Nephron progenitor cell (in vitro differentiated cells): ENCODE results near the gene MSH5.
A peak's percentile ranks its signal among the peaks of the same experiment; 100 is the strongest.

Source experiments
- DNase-seq: peaks from one replicate; pipeline ENCODE4 v3.0.0; 2021
- H3K27ac Mint-ChIP-seq: 2 replicates; pipeline ENCODE4 v1.8.0; 2021; ENCODE audit warnings: mild to moderate bottlenecking, moderate library complexity, mixed read lengths
- H3K27me3 Mint-ChIP-seq: 2 replicates; pipeline ENCODE4 v1.8.0; 2021; ENCODE audit warnings: mild to moderate bottlenecking, low read depth, mixed read lengths; ENCODE audit not compliant: poor library complexity
- H3K36me3 Mint-ChIP-seq: 2 replicates; pipeline ENCODE4 v1.8.0; 2021; ENCODE audit warnings: low read depth, mixed read lengths
- H3K4me1 Mint-ChIP-seq: 2 replicates; pipeline ENCODE4 v1.8.0; 2021; ENCODE audit warnings: mixed read lengths
- H3K4me3 Mint-ChIP-seq: 2 replicates; pipeline ENCODE4 v1.8.0; 2021; ENCODE audit warnings: mild to moderate bottlenecking, moderate library complexity, mixed read lengths
- H3K9me3 Mint-ChIP-seq: 2 replicates; pipeline ENCODE4 v1.8.0; 2021; ENCODE audit warnings: mild to moderate bottlenecking, moderate library complexity, mixed read lengths
- CTCF ChIP-seq: fragments of 200-600 bp; sonication (generic); IDR thresholded peaks from 2 replicates; pipeline ENCODE4 v1.5.0; 2021; ENCODE audit warnings: antibody characterized with exemption

MSH5 gene

GRCh38 chr6:31778193-31778592, 38.4 kb downstream of the MSH5 start:
- H3K4me1 Mint-ChIP-seq = peaks cover 27% of the 10 kb centered on the region
- no peaks in the 10 kb centered on the region for H3K27me3 Mint-ChIP-seq
- H3K36me3 Mint-ChIP-seq = peaks cover 11% of the 10 kb centered on the region
- no peak overlapping the region for H3K4me3 Mint-ChIP-seq
- H3K9me3 Mint-ChIP-seq = no peaks in the 10 kb centered on the region
- DNase-seq = no peak
- TF ChIP-seq CTCF = no peak
- no peak overlapping the region for H3K27ac Mint-ChIP-seq

DNA sequence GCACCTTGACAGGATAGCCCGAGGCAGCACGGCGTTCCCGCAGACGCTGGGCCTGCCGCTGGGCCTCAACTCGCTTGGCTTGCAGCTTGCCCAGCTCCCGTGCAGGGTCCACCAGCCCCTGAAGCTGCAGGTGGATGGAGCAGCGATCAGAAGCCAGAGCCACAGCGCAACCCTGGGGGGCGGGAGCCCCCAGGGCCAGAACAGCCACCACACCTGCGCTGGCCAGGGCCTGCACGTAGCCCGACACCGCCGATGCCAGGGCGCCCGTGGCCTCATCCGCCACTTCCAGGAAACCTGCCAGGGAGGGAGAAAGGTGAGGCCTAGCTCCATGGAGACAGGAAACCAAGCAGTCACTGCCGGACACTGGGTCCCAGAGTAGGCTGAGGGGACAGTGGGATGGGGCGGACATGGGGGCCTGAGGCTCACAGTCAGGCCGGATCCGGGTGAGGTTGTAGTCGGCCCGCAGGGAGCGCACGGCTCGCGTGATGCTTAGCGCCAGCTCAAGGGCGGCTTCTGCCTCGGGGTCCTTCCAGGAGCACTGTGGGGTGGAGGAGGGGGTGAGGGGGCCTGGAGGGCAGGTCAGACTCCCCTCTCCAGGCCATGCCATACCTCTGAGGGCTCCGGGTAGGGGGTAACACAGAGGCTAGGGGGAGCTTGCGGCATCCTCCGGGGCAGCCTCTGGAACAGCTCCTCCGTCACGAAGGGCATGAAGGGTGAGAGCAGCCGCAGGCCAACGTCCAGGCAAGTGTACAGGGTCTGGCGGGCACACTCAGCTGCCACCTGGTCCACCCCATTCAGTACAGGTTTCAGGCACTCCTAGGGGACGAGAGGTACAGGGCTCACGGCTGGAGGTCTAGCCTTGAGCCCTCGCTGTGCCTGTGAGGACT, 39.4 kb downstream of the MSH5 start:
- no peaks in the 10 kb centered on the region for H3K9me3 Mint-ChIP-seq
- H3K36me3 Mint-ChIP-seq = peaks cover 15% of the 10 kb centered on the region
- peaks cover 27% of the 10 kb centered on the region for H3K4me1 Mint-ChIP-seq
- H3K27ac Mint-ChIP-seq = no peak overlapping the region
- no peak overlapping the region for H3K4me3 Mint-ChIP-seq
- no peak for DNase-seq
- H3K27me3 Mint-ChIP-seq = no peaks in the 10 kb centered on the region
- TF ChIP-seq CTCF = no peak

- Mint-ChIP-seq H3K27ac (no peak overlapping the region), H3K9me3 (no peaks in the 10 kb centered on the region), H3K4me1 (peaks cover 27% of the 10 kb centered on the region), H3K4me3 (no peak overlapping the region), H3K36me3 (peaks cover 21% of the 10 kb centered on the region), H3K27me3 (no peaks in the 10 kb centered on the region)
- DNase-seq = no peak
- no peak for TF ChIP-seq CTCF
Observed at GRCh38 chr6:31779908-31780307, 40.1 kb downstream of the MSH5 start.

DNA sequence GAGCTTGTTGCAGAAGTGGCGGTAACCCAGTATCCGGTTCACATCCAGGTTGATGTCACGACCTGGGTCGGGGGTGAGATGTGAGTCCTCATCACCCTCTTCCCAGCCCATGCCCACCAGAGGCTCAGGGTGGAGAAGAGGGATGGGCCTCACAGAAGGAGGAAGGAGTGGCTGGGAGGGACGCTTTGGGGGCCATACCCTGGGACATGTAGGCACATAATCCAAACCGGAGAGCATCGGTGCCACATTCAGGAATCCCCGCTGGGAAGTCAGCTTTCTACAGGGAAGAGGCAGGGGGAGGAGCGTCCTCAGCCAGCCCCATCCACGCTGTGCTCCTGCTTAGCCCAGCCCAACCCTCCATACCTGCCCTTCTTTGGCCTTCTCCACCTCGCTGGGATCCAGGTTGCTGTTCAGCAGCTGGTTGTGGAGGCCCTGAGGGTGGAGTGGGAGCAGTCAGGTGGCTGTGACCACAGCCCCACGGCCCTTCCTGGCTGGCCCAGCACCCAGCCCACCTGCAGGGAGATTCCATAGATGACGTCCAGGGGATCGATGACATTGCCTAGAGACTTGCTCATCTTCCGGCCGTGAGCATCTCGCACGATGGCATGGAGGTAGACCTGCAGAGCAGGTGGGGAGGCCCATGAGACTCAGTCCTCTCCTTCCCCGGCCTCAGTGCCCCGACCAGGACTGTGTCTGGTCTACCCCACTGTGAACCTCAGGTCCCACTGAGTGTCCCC, 40.9 kb downstream of the MSH5 start:
- H3K27ac Mint-ChIP-seq = peak overlapping the region; percentile 68
- H3K27me3 Mint-ChIP-seq = no peaks in the 10 kb centered on the region
- H3K4me1 Mint-ChIP-seq = peaks cover 21% of the 10 kb centered on the region
- H3K9me3 Mint-ChIP-seq = no peaks in the 10 kb centered on the region
- no peak for TF ChIP-seq CTCF
- no peak overlapping the region for H3K4me3 Mint-ChIP-seq
- peaks cover 23% of the 10 kb centered on the region for H3K36me3 Mint-ChIP-seq
- no peak for DNase-seq

DNA sequence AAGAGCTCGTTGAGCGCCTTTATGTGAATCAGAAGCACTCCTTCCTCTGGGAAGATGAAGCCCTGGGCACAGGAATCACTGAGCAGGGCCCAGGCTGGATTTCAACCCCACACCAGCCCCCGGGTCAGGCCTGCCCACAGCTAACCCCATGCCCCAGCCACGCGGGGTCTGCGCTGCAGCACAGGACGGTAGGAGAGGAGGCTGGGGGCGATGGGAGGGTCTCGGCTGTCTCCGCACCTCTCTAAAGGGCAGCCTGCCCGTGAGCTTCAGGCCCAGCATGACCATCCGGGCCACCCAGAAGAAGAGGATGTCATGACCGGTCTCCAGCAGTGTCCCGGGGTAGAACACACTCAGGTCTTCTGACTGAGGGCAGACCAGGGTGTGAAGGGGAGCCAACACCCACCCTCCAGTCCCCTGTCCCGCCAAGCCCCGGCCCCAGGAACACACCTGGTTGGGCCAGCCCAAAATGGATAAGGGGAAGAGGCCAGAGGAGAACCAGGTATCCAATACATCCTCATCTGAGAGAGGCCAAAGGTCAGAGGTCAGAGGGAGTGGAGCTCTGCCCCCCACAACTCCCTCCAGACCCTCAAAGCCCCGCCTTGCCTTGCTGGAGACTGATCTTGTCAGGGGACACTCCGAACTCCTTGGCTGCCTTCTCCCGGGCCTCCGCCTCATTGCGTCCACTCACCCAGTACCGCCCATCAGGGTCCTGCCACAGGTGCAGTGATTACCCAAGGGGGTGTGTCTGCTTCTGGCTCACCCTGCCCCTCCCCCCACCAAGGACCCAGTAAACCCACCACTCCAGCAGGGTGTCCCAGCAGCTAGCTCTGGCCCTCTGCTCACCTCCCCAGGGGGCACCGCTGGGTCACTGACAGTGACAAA, 41.7 kb downstream of the MSH5 start:
- Mint-ChIP-seq H3K36me3 (peaks cover 28% of the 10 kb centered on the region), H3K4me3 (no peak overlapping the region), H3K9me3 (no peaks in the 10 kb centered on the region), H3K27me3 (no peaks in the 10 kb centered on the region), H3K27ac (peak overlapping the region; percentile 68), H3K4me1 (peaks cover 14% of the 10 kb centered on the region)
- no peak for TF ChIP-seq CTCF
- DNase-seq = no peak
